ENCODE data around the gene BANK1. TPM values are rescaled to one million over a fixed set of nuclear protein-coding genes. Genes with fewer than 3 reads are reported as not detected.

Gene BANK1
- total RNA-seq, 1 experiment from 2014 or later: 2.4 TPM

- H4K20me1 ChIP-seq (ENCODE audit: insufficient read depth): no peaks in the 10 kb centered on the region
- H3K79me2 ChIP-seq (ENCODE audit: insufficient read depth, low read length): no peaks in the 10 kb centered on the region
- H3K9ac ChIP-seq (ENCODE audit: low read length): no peak overlapping the region
- ChIA-PET RAD21 (ENCODE audit: low non-redundant PET in 1 of 2, low total read pairs in 2 of 2, uncharacterized antibody in 2 of 2, unreplicated experiment in 2 of 2) (no interaction called here), POLR2A (no interaction called here), CTCF (no interaction called here)
- no peaks in the 10 kb centered on the region for H3K36me3 ChIP-seq (ENCODE audit: control insufficient read depth in 1 of 2, insufficient read depth in 2 of 2, low read length in 2 of 2)
- no TSS peak for BruUV-seq (replicated peaks)
- H3K9me2 ChIP-seq (ENCODE audit: insufficient read depth): no peaks in the 10 kb centered on the region
- H3K9me3 ChIP-seq (ENCODE audit: control insufficient read depth in 1 of 2, insufficient read depth in 1 of 2, low read depth in 1 of 2, low read length in 2 of 2): no peaks in the 10 kb centered on the region
- H3K27ac ChIP-seq (ENCODE audit: low read depth, low read length): no peak overlapping the region
- H3K4me2 ChIP-seq (ENCODE audit: low read length): no peak overlapping the region
- ATAC-seq: no peak
- intact Hi-C loops (cut with micrococcal nuclease): no loop called here
- no peaks in the 10 kb centered on the region for H3K27me3 ChIP-seq (ENCODE audit: insufficient read depth, low read length)
- no peak for DNase-seq (ENCODE audit: low read depth, low spot score)
- H3K4me3 ChIP-seq (replicated peaks in 1 of 2; ENCODE audit: low read depth in 1 of 2, low read length in 2 of 2): no peak overlapping the region
- H3K4me1 ChIP-seq (ENCODE audit: control insufficient read depth in 1 of 2, insufficient read depth in 2 of 2, low read length in 2 of 2): no peaks in the 10 kb centered on the region
- H2AFZ ChIP-seq (ENCODE audit: low read depth, low read length, poor library complexity, severe bottlenecking): no peak overlapping the region
- TF ChIP-seq MAX (IDR thresholded peaks at IDR 0.05) (no peak), CTCF (IDR thresholded peaks at IDR 0.05 in 2 of 3, conservative IDR thresholded peaks at IDR 0.05 in 1 of 3; ENCODE audit: borderline replicate concordance in 1 of 3, insufficient read depth in 1 of 3, low read depth in 2 of 3, low read length in 2 of 3) (no peak), ELF1 (IDR thresholded peaks at IDR 0.05; ENCODE audit: borderline replicate concordance, low read depth) (no peak), ZFX (IDR thresholded peaks at IDR 0.05) (no peak), POLR2AphosphoS5 (IDR thresholded peaks at IDR 0.05; ENCODE audit: low read depth, low read length) (no peak)
Observed at GRCh38 chr4:101967697-101968346, 177.3 kb downstream of the BANK1 start.

- Histone ChIP-seq H4K20me1 (ENCODE audit: insufficient read depth) (no peaks in the 10 kb centered on the region), H3K36me3 (ENCODE audit: control insufficient read depth in 1 of 2, insufficient read depth in 2 of 2, low read length in 2 of 2) (no peaks in the 10 kb centered on the region), H3K9ac (ENCODE audit: low read length) (no peak overlapping the region), H3K9me2 (ENCODE audit: insufficient read depth) (no peaks in the 10 kb centered on the region), H3K27me3 (ENCODE audit: insufficient read depth, low read length) (no peaks in the 10 kb centered on the region), H3K4me2 (ENCODE audit: low read length) (no peak overlapping the region), H3K27ac (ENCODE audit: low read depth, low read length) (no peak overlapping the region), H3K4me3 (replicated peaks in 1 of 2; ENCODE audit: low read depth in 1 of 2, low read length in 2 of 2) (no peak overlapping the region), H3K4me1 (ENCODE audit: control insufficient read depth in 1 of 2, insufficient read depth in 2 of 2, low read length in 2 of 2) (no peaks in the 10 kb centered on the region), H2AFZ (ENCODE audit: low read depth, low read length, poor library complexity, severe bottlenecking) (no peak overlapping the region), H3K79me2 (ENCODE audit: insufficient read depth, low read length) (no peaks in the 10 kb centered on the region), H3K9me3 (ENCODE audit: control insufficient read depth in 1 of 2, insufficient read depth in 1 of 2, low read depth in 1 of 2, low read length in 2 of 2) (no peaks in the 10 kb centered on the region)
- no TSS peak for BruUV-seq (replicated peaks)
- ATAC-seq (no peak), DNase-seq (ENCODE audit: low read depth, low spot score) (no peak)
- ChIA-PET CTCF (no interaction called here), POLR2A (no interaction called here), RAD21 (ENCODE audit: low non-redundant PET in 1 of 2, low total read pairs in 2 of 2, uncharacterized antibody in 2 of 2, unreplicated experiment in 2 of 2) (no interaction called here)
- intact Hi-C loops (cut with micrococcal nuclease): no loop called here
- no peak for TF ChIP-seq ZNF274 (IDR thresholded peaks at IDR 0.05; ENCODE audit: low read depth, low read length)
- no peak for TF ChIP-seq SRF (IDR thresholded peaks at IDR 0.05; ENCODE audit: low read depth)
- TF ChIP-seq EZH2 (IDR thresholded peaks at IDR 0.05): no peak
- no peak for TF ChIP-seq ZFX (IDR thresholded peaks at IDR 0.05)
- no peak for TF ChIP-seq ELF1 (IDR thresholded peaks at IDR 0.05; ENCODE audit: borderline replicate concordance, low read depth)
- TF ChIP-seq MAX (IDR thresholded peaks at IDR 0.05): no peak
- TF ChIP-seq SIN3A (IDR thresholded peaks at IDR 0.05; ENCODE audit: low read depth): no peak
- TF ChIP-seq ATF3 (IDR thresholded peaks at IDR 0.05): no peak
- no peak for TF ChIP-seq REST (IDR thresholded peaks at IDR 0.05; ENCODE audit: low read depth)
- no peak for TF ChIP-seq EGR1 (IDR thresholded peaks at IDR 0.05; ENCODE audit: low read depth)
- no peak for TF ChIP-seq TCF7L2 (IDR thresholded peaks at IDR 0.05; ENCODE audit: borderline replicate concordance, extremely low read depth, insufficient read depth, insufficient read length)
- TF ChIP-seq RAD21 (IDR thresholded peaks at IDR 0.05; ENCODE audit: low read depth): no peak
- no peak for TF ChIP-seq POLR2A (IDR thresholded peaks at IDR 0.05; ENCODE audit: borderline replicate concordance, extremely low read depth, insufficient read depth, insufficient read length)
Observed at GRCh38 chr4:101968364-101968763, 177.8 kb downstream of the BANK1 start.

All from HCT116 (cell line).